KMS-11 (cell line): ENCODE measurements around the gene SLC27A5.
A peak's percentile ranks its signal among the peaks of the same experiment; 100 is the strongest.
"Not testable (repeated sequence)": the region's sequence is repeated elsewhere in the genome, so short reads cannot be mapped to it uniquely, and the experiment has no call there.

ENCODE experiments used
- H2AFZ ChIP-seq: fragments of 200-600 bp; sonication (generic); 2 replicates; pipeline ENCODE4 v1.6.1; 2016; ENCODE audit warnings: antibody characterized with exemption, mixed run types, low read depth
- H3K27ac ChIP-seq: fragments of 200-600 bp; sonication (generic); 2 replicates; pipeline ENCODE4 v1.6.1; 2016; ENCODE audit warnings: mild to moderate bottlenecking, mixed run types
- H3K27me3 ChIP-seq: fragments of 200-600 bp; sonication (generic); 2 replicates; pipeline ENCODE4 v1.6.1; 2017; ENCODE audit warnings: mild to moderate bottlenecking, low read depth, mixed run types, moderate library complexity; ENCODE audit not compliant: insufficient read depth
- H3K36me3 ChIP-seq: fragments of 200-600 bp; sonication (generic); 2 replicates; pipeline ENCODE4 v1.6.1; 2017; ENCODE audit warnings: mild to moderate bottlenecking, mixed run types; ENCODE audit not compliant: insufficient read depth
- H3K4me1 ChIP-seq: fragments of 200-600 bp; sonication (generic); 2 replicates; pipeline ENCODE4 v1.6.1; 2016; ENCODE audit warnings: mild to moderate bottlenecking, low read depth, mixed run types; ENCODE audit not compliant: poor library complexity, severe bottlenecking
- H3K4me2 ChIP-seq: fragments of 200-600 bp; sonication (generic); 2 replicates; pipeline ENCODE4 v1.7.0; 2016; ENCODE audit warnings: mild to moderate bottlenecking, mixed run types
- H3K4me3 ChIP-seq: fragments of 200-600 bp; sonication (generic); IDR thresholded peaks from 2 replicates; pipeline ENCODE4 v1.6.1; 2017; ENCODE audit warnings: low read depth, low read length, mixed read lengths; ENCODE audit not compliant: insufficient read depth
- H3K79me2 ChIP-seq: fragments of 200-600 bp; sonication (generic); 2 replicates; pipeline ENCODE4 v1.6.1; 2016; ENCODE audit warnings: low read depth, mixed run types; ENCODE audit not compliant: insufficient read depth
- H3K9ac ChIP-seq: fragments of 200-600 bp; sonication (generic); 2 replicates; pipeline ENCODE4 v1.6.1; 2016; ENCODE audit warnings: mild to moderate bottlenecking, mixed run types
- H4K20me1 ChIP-seq: fragments of 200-600 bp; sonication (generic); 2 replicates; pipeline ENCODE4 v1.6.1; 2016; ENCODE audit warnings: mild to moderate bottlenecking, mixed run types; ENCODE audit not compliant: insufficient read depth
- TF ChIP-seq, protein P1 (sequence below): fragments of 200-600 bp; sonication (generic); conservative IDR thresholded peaks from 2 replicates; pipeline ENCODE4 v1.6.1; 2017; ENCODE audit warnings: low read depth, mild to moderate bottlenecking, antibody characterized with exemption, low read length, moderate library complexity, mixed read lengths

Gene SLC27A5

DNA sequence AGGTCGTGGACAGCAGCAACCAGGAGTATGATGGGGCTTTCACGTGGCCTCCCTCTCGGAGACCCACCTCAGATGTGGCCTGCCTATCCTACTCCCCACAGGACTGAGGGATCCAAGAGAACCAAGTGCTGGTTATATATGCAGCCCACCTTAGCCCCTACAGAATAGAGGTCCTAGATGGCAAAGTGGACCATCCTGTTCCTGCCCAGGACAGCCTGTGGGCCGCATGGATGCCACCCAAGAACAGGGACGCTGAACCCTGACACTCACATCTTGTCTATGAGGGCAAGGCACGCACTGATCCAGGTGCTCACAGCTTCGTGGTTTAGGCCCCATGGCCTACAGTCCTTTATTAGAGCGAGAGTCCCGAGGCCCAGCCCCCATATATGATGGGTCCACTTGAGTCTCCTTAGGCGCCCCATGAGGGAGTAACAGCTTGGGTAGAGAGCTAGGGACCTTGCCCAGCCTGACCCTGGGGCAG, 1.5 kb upstream of the SLC27A5 start:
- Histone ChIP-seq H3K27me3 (no peaks in the 10 kb centered on the region), H3K4me3 (no peak overlapping the region), H3K79me2 (peaks cover 19% of the 10 kb centered on the region), H3K36me3 (no peaks in the 10 kb centered on the region), H3K27ac (no peak overlapping the region), H4K20me1 (no peaks in the 10 kb centered on the region), H2AFZ (peak overlapping the region; percentile 68), H3K9ac (no peak overlapping the region; the same call in 1 of the 2 replicates), H3K4me1 (peaks cover 24% of the 10 kb centered on the region), H3K4me2 (peak overlapping the region; percentile 55; the same call in 1 of the 2 replicates)
- TF ChIP-seq, protein P1, sequence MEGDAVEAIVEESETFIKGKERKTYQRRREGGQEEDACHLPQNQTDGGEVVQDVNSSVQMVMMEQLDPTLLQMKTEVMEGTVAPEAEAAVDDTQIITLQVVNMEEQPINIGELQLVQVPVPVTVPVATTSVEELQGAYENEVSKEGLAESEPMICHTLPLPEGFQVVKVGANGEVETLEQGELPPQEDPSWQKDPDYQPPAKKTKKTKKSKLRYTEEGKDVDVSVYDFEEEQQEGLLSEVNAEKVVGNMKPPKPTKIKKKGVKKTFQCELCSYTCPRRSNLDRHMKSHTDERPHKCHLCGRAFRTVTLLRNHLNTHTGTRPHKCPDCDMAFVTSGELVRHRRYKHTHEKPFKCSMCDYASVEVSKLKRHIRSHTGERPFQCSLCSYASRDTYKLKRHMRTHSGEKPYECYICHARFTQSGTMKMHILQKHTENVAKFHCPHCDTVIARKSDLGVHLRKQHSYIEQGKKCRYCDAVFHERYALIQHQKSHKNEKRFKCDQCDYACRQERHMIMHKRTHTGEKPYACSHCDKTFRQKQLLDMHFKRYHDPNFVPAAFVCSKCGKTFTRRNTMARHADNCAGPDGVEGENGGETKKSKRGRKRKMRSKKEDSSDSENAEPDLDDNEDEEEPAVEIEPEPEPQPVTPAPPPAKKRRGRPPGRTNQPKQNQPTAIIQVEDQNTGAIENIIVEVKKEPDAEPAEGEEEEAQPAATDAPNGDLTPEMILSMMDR, result no peak

DNA sequence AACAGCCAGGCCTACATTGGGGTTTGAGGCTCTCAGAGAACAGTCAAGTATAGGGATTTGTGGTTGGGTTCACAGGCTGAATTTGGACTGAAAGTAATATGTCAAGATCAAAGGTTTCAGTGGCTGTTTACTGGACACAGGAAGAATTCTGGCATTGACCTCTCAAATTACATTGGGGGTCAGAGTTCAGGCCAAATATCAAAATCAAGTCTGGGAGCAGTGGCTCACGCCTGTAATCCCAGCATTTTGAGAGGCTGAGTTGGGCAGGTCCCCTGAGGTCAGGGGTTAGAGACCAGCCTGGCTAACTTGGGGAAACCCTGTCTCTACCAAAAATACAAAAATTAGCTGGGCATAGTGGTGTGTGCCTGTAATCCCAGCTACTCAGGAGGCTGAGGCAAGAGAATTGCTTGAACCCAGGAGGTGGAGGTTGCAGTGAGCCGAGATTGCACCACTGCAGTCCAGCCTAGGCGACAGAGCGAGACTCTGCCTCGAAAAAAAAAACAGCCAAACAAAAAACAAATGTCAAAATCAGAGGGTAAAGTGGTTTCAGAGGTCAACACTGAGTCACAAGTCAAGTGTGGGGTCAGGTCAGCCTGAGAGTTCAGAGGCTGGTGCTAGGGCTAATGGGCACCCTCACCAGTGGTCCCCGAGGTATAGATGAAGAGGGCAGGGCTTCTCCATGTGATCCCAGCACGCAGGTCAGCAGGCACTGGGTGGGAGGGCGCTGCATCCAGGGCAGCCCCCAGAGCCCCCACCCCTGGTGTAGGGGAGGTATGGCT, 1.5 kb downstream of the SLC27A5 start:
- TF ChIP-seq, protein P1, result no peak
- H3K27ac ChIP-seq, result no peak overlapping the region
- H2AFZ ChIP-seq, result no peak overlapping the region
- H3K4me2 ChIP-seq, result no peak overlapping the region
- no peaks in the 10 kb centered on the region for H4K20me1 ChIP-seq
- no peak overlapping the region for H3K4me3 ChIP-seq
- peaks cover 14% of the 10 kb centered on the region for H3K4me1 ChIP-seq
- no peak overlapping the region for H3K9ac ChIP-seq
- no peaks in the 10 kb centered on the region for H3K27me3 ChIP-seq
- H3K79me2 ChIP-seq, result peaks cover 10% of the 10 kb centered on the region
- H3K36me3 ChIP-seq, result no peaks in the 10 kb centered on the region

DNA sequence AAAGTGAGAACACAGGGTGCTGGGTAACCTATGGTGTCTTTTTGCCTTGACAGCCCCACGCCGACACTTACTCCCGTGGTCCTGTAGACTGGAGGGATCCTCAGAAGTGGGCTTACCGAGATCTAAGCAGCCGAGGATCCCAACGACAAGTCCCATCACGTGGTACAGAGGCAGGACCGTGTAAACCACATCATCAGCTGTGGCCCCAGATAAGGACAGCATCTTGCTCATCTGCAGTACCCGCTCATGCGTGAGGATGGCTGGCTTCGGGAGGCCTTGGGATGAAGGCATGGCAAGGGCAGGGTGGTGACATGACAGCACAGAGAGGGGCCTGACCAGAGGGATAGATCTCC, 2.1 kb downstream of the SLC27A5 start:
- Histone ChIP-seq H3K4me2 (no peak overlapping the region), H3K27ac (no peak overlapping the region), H4K20me1 (no peaks in the 10 kb centered on the region), H3K4me1 (peaks cover 8% of the 10 kb centered on the region), H3K79me2 (peaks cover 4% of the 10 kb centered on the region), H3K4me3 (no peak overlapping the region), H3K36me3 (no peaks in the 10 kb centered on the region), H2AFZ (no peak overlapping the region), H3K27me3 (no peaks in the 10 kb centered on the region), H3K9ac (no peak overlapping the region)
- TF ChIP-seq, protein P1, result no peak

DNA sequence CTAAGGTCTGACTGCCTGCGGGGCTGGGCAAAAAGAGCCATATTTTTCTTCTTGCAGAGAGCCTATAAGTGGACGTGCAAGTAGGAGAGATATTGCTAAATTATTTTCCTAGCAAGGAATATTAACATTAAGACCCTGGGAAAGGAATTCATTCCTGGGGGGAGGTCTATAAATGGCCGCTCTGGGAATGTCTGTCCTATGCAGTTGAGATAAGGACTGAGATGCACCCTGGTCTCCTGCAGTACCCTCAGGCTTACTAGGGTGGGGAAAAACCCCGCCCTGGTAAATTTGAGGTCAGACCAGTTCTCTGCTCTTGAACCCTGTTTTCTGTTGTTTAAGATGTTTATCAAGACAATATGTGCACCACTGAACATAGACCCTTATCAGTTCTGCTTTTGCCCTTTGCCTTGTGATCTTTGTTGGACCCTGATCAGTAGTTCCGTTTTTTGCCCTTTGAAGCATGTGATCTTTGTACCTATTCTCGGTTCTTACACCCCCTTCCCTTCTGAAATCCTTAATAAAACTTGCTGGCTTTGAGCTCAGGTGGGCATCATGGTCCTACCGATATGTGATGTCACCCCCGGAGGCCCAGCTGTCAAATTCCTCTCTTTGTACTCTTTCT, 4.1 kb downstream of the SLC27A5 start:
- H3K9ac ChIP-seq, H3K27ac ChIP-seq, H3K27me3 ChIP-seq, H2AFZ ChIP-seq, H3K79me2 ChIP-seq, H3K4me3 ChIP-seq, H3K4me2 ChIP-seq, H3K36me3 ChIP-seq, H3K4me1 ChIP-seq, H4K20me1 ChIP-seq: not testable (repeated sequence)

DNA sequence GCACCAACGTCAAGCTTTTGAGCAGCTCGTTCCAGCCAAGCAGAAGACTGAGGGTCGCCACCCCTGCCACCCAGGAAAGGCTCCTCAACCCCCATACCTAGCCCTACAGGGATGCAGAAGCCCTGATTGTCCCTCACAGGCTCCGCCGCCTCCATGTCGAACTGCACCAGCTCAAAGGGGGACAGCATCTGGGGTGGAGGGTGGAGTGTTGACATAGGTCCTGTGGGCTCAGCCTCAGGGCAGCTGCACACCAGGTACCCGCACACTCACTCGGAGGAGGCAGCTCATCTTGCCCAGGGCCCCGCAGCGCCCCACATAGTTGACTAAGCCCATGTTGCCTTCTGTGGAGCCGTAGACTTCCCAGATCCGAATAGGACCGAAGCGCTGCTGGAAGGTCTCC, 11.6 kb downstream of the SLC27A5 start:
- H3K36me3 ChIP-seq, result no peaks in the 10 kb centered on the region
- H3K27ac ChIP-seq, result no peak overlapping the region
- no peaks in the 10 kb centered on the region for H4K20me1 ChIP-seq
- no peak overlapping the region for H2AFZ ChIP-seq
- TF ChIP-seq, protein P1, result no peak
- 0 out of 2 replicates have a peak, but pooled peaks cover 16% of the 10 kb centered on the region for H3K79me2 ChIP-seq
- no peak overlapping the region for H3K4me3 ChIP-seq
- H3K4me2 ChIP-seq, result no peak overlapping the region
- H3K9ac ChIP-seq, result no peak overlapping the region
- H3K27me3 ChIP-seq, result no peaks in the 10 kb centered on the region
- peaks cover 10% of the 10 kb centered on the region for H3K4me1 ChIP-seq
